Measurements from ENCODE around the gene MTX1. TPM values are rescaled to one million over a fixed set of nuclear protein-coding genes. Genes with fewer than 3 reads are reported as not detected.

The MTX1 gene
- polyA plus RNA-seq, 1 of the 3 experiments (the other 2 are of a cell fraction) = 79.1 TPM

DNA sequence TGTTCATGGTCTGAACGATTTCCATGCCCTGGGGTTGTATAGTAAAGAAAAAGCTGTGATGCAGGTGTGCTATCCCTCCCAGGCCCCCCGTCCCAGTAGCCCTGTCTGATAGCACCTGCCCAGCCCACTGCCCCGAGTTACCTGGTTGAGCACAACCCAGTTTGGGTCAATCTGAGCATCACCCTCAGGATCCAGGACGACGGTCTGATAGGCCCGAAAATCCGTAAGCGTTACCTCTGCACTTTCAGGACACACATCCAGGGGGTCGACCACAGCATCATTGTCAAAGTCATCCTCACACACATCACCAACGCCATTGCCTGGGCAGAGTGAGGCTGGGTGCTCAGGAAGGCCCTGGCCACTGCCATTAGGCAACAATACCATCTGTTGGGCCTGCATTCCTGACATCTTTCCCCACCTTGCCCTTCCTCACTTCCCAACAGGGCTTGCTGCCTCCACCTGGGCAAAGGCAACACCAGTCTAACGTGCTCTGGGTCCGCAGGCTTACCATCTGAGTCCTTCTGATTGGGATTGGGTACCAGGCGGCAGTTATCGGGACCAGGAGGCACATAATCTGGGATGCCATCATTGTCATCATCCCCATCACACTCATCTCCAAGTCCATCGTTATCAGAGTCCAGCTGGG is 10.5 kb upstream of the MTX1 start:
- peaks cover 12% of the 10 kb centered on the region for H3F3A ChIP-seq (replicated peaks; ENCODE audit: insufficient read depth)
- H2AFZ ChIP-seq (ENCODE audit: low read depth) = no peak overlapping the region
- H3K9me2 ChIP-seq = no peaks in the 10 kb centered on the region
- POLR2A ChIA-PET = interaction anchor here (0.6 kb wide), 1 partner anchor 1293 kb away, joined by 3 read pairs; no protein-coding TSS in a partner anchor
- no peak overlapping the region for H3K9ac ChIP-seq
- H3K27me3 ChIP-seq (ENCODE audit: insufficient read depth) = no peaks in the 10 kb centered on the region
- CTCF ChIA-PET = interaction anchor here (1.2 to 5.2 kb wide), 2 partner anchors 10 to 12 kb away, joined by 4 to 80 read pairs; partner anchors contain the start of genes MTX1 and THBS3
- peaks cover 13 to 50% of the 10 kb centered on the region in 2 experiments for H3K36me3 ChIP-seq (replicated peaks in 1 of 2; ENCODE audit: control insufficient read depth in 1 of 2, insufficient read depth in 2 of 2, low read length in 1 of 2)
- no peak overlapping the region for H3K27ac ChIP-seq (ENCODE audit: low read depth in 2 of 2, low read length in 1 of 2)
- no peaks in the 10 kb centered on the region for H3K9me3 ChIP-seq
- WGBS (ENCODE audit: low lambda C conversion rate) = 93% methylated on average over 15 of the region's 15 CpGs
- H4K20me1 ChIP-seq (ENCODE audit: insufficient read depth) = no peaks in the 10 kb centered on the region
- H3K79me2 ChIP-seq (ENCODE audit: insufficient read depth) = peaks cover 19% of the 10 kb centered on the region; the same call in 1 of the 2 replicates
- DNase-seq = no peak
- TF ChIP-seq MEF2A (IDR thresholded peaks at IDR 0.05; ENCODE audit: borderline replicate concordance, low read depth) (no peak), CHD2 (IDR thresholded peaks at IDR 0.05; ENCODE audit: low read length, partially characterized antibody) (no peak), EZH2phosphoT487 (IDR thresholded peaks at IDR 0.05; ENCODE audit: borderline replicate concordance, low read depth) (no peak), RFX5 (IDR thresholded peaks at IDR 0.05; ENCODE audit: low read length) (no peak), MXI1 (IDR thresholded peaks at IDR 0.05; ENCODE audit: low read depth, low read length) (no peak), JUND (IDR thresholded peaks at IDR 0.05) (no peak), FOSL2 (IDR thresholded peaks at IDR 0.05; ENCODE audit: borderline replicate concordance, low read depth) (no peak), NFIC (IDR thresholded peaks at IDR 0.05; ENCODE audit: borderline replicate concordance) (no peak), POLR2AphosphoS5 (IDR thresholded peaks at IDR 0.05; ENCODE audit: low read depth, low read length) (no peak), GABPA (IDR thresholded peaks at IDR 0.05; ENCODE audit: low read depth) (no peak), ELF1 (IDR thresholded peaks at IDR 0.05) (no peak), TCF12 (IDR thresholded peaks at IDR 0.05) (no peak), SMC3 (IDR thresholded peaks at IDR 0.05; ENCODE audit: low read depth, low read length) (no peak), FOXJ3 (CRISPR knock-in tag; IDR thresholded peaks at IDR 0.05) (no peak)
- TF ChIP-seq, protein P1, sequence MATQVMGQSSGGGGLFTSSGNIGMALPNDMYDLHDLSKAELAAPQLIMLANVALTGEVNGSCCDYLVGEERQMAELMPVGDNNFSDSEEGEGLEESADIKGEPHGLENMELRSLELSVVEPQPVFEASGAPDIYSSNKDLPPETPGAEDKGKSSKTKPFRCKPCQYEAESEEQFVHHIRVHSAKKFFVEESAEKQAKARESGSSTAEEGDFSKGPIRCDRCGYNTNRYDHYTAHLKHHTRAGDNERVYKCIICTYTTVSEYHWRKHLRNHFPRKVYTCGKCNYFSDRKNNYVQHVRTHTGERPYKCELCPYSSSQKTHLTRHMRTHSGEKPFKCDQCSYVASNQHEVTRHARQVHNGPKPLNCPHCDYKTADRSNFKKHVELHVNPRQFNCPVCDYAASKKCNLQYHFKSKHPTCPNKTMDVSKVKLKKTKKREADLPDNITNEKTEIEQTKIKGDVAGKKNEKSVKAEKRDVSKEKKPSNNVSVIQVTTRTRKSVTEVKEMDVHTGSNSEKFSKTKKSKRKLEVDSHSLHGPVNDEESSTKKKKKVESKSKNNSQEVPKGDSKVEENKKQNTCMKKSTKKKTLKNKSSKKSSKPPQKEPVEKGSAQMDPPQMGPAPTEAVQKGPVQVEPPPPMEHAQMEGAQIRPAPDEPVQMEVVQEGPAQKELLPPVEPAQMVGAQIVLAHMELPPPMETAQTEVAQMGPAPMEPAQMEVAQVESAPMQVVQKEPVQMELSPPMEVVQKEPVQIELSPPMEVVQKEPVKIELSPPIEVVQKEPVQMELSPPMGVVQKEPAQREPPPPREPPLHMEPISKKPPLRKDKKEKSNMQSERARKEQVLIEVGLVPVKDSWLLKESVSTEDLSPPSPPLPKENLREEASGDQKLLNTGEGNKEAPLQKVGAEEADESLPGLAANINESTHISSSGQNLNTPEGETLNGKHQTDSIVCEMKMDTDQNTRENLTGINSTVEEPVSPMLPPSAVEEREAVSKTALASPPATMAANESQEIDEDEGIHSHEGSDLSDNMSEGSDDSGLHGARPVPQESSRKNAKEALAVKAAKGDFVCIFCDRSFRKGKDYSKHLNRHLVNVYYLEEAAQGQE (IDR thresholded peaks at IDR 0.05; ENCODE audit: low read depth, low read length) = no peak
- TF ChIP-seq, protein P2, sequence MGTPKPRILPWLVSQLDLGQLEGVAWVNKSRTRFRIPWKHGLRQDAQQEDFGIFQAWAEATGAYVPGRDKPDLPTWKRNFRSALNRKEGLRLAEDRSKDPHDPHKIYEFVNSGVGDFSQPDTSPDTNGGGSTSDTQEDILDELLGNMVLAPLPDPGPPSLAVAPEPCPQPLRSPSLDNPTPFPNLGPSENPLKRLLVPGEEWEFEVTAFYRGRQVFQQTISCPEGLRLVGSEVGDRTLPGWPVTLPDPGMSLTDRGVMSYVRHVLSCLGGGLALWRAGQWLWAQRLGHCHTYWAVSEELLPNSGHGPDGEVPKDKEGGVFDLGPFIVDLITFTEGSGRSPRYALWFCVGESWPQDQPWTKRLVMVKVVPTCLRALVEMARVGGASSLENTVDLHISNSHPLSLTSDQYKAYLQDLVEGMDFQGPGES (IDR thresholded peaks at IDR 0.05; ENCODE audit: low read depth, low read length) = no peak
- TF ChIP-seq, protein P3, sequence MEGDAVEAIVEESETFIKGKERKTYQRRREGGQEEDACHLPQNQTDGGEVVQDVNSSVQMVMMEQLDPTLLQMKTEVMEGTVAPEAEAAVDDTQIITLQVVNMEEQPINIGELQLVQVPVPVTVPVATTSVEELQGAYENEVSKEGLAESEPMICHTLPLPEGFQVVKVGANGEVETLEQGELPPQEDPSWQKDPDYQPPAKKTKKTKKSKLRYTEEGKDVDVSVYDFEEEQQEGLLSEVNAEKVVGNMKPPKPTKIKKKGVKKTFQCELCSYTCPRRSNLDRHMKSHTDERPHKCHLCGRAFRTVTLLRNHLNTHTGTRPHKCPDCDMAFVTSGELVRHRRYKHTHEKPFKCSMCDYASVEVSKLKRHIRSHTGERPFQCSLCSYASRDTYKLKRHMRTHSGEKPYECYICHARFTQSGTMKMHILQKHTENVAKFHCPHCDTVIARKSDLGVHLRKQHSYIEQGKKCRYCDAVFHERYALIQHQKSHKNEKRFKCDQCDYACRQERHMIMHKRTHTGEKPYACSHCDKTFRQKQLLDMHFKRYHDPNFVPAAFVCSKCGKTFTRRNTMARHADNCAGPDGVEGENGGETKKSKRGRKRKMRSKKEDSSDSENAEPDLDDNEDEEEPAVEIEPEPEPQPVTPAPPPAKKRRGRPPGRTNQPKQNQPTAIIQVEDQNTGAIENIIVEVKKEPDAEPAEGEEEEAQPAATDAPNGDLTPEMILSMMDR (IDR thresholded peaks at IDR 0.05) = no peak
- H3K4me2 ChIP-seq = no peak overlapping the region
- no peak overlapping the region for H3K4me3 ChIP-seq (ENCODE audit: low read depth in 2 of 2, low read length in 1 of 2)
- H3K4me1 ChIP-seq (ENCODE audit: control insufficient read depth in 1 of 2, insufficient read depth in 2 of 2, low read depth in 1 of 2, low read length in 1 of 2) = peaks cover 0 to 21% of the 10 kb centered on the region in 2 experiments; a peak in 2 of 4 replicates

Measured in SK-N-SH (cell line).